ENCODE measurements around the gene SNRPE. TPM values are rescaled to one million over a fixed set of nuclear protein-coding genes. Genes with fewer than 3 reads are reported as not detected.
"Not testable (repeated sequence)": the region's sequence is repeated elsewhere in the genome, so short reads cannot be mapped to it uniquely, and the experiment has no call there.

The SNRPE gene
- 132 and 160 TPM in 2 replicates for total RNA-seq (2014; rRNA removed; shearing (Covaris generic))

- Histone ChIP-seq H3K36me3 (peaks cover 40% of the 10 kb centered on the region), H3K4me1 (replicated peaks) (peaks cover 42% of the 10 kb centered on the region), H3K27ac (peak within 1 kb of the TSS; percentile 79), H3K4me3 (peak within 1 kb of the TSS; percentile 73), H3K9me3 (replicated peaks) (no peaks in the 10 kb centered on the region), H3K27me3 (replicated peaks) (no peaks in the 10 kb centered on the region)
- DNase-seq (ENCODE audit: low read depth in 1 of 2, low spot score in 2 of 2): peak; percentile 97 to 98
These were observed at the start of gene SNRPE for GRCh38 chr1:203861379-203862184. SNRPE (plus strand) TSS chr1:203861599; CDS start chr1:203861660, 61 bp downstream.

GRCh38 chr1:203813581-203814341, 47.6 kb upstream of the SNRPE start:
- DNase-seq (ENCODE audit: low read depth in 1 of 2, low spot score in 2 of 2): no peak
- Histone ChIP-seq H3K4me1 (replicated peaks) (no peaks in the 10 kb centered on the region), H3K36me3 (peaks cover 80% of the 10 kb centered on the region), H3K9me3 (replicated peaks) (no peaks in the 10 kb centered on the region), H3K27me3 (replicated peaks) (no peaks in the 10 kb centered on the region), H3K4me3 (no peak overlapping the region), H3K27ac (no peak overlapping the region)

DNA sequence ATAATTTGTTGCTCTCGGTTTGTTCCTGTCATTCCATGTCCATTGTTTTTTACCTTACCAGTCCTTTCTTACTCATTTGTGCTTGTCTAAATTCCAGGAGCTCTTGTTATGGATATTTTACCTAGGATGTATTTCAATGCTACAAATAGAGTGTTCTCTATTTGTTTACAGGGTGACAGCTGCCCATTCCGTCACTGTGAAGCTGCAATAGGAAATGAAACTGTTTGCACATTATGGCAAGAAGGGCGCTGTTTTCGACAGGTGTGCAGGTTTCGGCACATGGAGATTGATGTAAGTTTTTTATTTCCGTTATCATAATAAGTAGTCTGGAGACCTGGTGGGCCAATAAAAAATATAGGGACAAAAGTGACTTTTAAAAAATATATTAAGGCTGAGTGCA, 43.0 kb upstream of the SNRPE start:
- Histone ChIP-seq H3K9me3 (replicated peaks) (no peaks in the 10 kb centered on the region), H3K27me3 (replicated peaks) (no peaks in the 10 kb centered on the region), H3K36me3 (peaks cover 89% of the 10 kb centered on the region), H3K27ac (no peak overlapping the region), H3K4me3 (no peak overlapping the region), H3K4me1 (replicated peaks) (no peaks in the 10 kb centered on the region)
- DNase-seq (ENCODE audit: low read depth in 1 of 2, low spot score in 2 of 2): no peak

DNA sequence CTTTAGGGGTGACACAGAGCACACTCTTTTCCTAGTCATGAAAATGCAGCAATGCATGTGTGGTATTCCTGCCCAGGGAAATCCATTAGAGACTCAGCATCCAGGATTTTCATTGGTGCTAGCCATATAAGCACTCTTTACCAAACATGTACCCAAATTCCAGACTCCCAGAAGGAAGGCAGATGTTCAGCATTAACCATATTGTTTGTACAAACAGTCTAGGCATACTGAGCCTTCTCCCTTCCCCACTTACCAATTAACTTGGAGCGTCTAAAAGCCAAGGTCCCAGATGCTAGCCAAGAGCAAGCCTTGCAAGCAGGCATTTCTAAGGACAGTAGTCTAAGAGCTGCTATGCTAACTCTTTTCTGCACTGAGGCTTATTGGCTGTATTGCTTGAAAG, 38.1 kb upstream of the SNRPE start:
- Histone ChIP-seq H3K9me3 (replicated peaks) (no peaks in the 10 kb centered on the region), H3K4me3 (no peak overlapping the region), H3K27ac (no peak overlapping the region), H3K4me1 (replicated peaks) (no peaks in the 10 kb centered on the region), H3K27me3 (replicated peaks) (no peaks in the 10 kb centered on the region), H3K36me3 (peaks cover 91% of the 10 kb centered on the region)
- no peak for DNase-seq (ENCODE audit: low read depth in 1 of 2, low spot score in 2 of 2)

DNA sequence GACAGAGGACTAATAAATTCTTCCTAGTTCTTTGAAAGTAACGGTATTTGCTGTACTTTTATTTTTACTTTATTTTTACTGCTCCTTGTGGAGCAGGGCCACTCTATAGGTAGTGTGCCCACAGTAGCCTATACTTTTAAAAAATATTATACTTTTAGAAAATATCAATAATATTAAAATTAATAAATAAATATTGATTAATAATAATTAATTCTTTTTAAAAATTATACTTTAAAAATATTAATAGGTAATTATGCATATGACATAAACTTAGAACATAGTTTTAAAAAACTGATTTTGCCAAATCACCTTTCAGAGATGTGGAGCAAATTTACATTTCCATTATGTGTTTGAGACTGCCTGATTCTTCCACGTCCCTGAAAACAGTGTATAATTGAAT, 35.2 kb upstream of the SNRPE start:
- H3K27ac ChIP-seq: no peak overlapping the region
- H3K36me3 ChIP-seq: peaks cover 90% of the 10 kb centered on the region
- H3K4me1 ChIP-seq (replicated peaks): no peaks in the 10 kb centered on the region
- DNase-seq (ENCODE audit: low read depth in 1 of 2, low spot score in 2 of 2): no peak
- H3K27me3 ChIP-seq (replicated peaks): no peaks in the 10 kb centered on the region
- H3K9me3 ChIP-seq (replicated peaks): no peaks in the 10 kb centered on the region
- no peak overlapping the region for H3K4me3 ChIP-seq

- Histone ChIP-seq H3K9me3 (replicated peaks) (no peaks in the 10 kb centered on the region), H3K27me3 (replicated peaks) (no peaks in the 10 kb centered on the region), H3K4me1 (replicated peaks) (no peaks in the 10 kb centered on the region), H3K4me3 (no peak overlapping the region), H3K36me3 (peaks cover 92% of the 10 kb centered on the region), H3K27ac (no peak overlapping the region)
- DNase-seq (ENCODE audit: low read depth in 1 of 2, low spot score in 2 of 2): no peak
These were observed 33.4 kb upstream of the SNRPE start for GRCh38 chr1:203828002-203828401.

DNA sequence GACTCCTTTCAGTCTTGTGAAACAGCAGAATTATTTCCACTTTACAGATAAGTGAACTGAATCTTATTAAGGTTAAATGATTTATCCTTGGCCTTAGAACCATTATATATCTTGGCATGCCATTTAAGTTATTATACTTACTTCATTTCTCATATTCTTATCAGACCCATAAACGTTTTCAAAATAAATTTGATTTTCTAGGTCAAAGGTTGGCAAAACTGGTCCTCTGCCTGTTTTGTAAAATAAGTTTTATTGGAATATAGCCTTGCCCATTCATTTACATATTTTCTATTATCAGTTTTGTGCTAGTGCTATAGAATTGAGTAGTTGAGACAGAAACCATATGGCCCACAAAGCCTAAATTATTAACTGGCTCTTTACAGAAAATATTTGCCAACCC, 32.9 kb upstream of the SNRPE start:
- DNase-seq (ENCODE audit: low read depth in 1 of 2, low spot score in 2 of 2): no peak
- Histone ChIP-seq H3K27ac (no peak overlapping the region), H3K4me1 (replicated peaks) (no peaks in the 10 kb centered on the region), H3K9me3 (replicated peaks) (no peaks in the 10 kb centered on the region), H3K27me3 (replicated peaks) (no peaks in the 10 kb centered on the region), H3K36me3 (peaks cover 90% of the 10 kb centered on the region), H3K4me3 (no peak overlapping the region)

GRCh38 chr1:203829247-203829646, 32.2 kb upstream of the SNRPE start:
- H3K27ac ChIP-seq; H3K9me3 ChIP-seq (replicated peaks); H3K4me3 ChIP-seq; H3K27me3 ChIP-seq (replicated peaks); H3K4me1 ChIP-seq (replicated peaks); DNase-seq (ENCODE audit: low read depth in 1 of 2, low spot score in 2 of 2): not testable (repeated sequence)
- H3K36me3 ChIP-seq: peaks cover 91% of the 10 kb centered on the region

DNA sequence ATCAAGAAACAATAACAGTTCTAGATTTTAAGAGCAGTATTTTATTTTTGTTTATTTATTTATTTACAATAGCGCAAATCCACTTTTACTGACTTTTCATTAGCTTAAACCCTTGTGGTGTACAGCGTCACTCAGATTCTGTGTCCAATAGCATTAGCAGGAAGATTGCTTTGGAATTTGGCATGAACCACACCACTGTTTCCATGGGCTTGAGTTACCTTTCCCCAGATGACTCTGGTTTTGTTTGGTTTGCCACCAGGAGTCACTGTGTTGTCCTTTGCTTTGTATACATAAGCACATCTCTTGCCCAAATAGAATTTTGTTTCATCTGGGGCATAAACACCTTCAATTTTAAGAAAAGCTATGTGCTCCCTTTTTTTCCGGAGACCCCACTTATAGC, 25.9 kb upstream of the SNRPE start:
- H3K9me3 ChIP-seq (replicated peaks): no peaks in the 10 kb centered on the region
- no peak for DNase-seq (ENCODE audit: low read depth in 1 of 2, low spot score in 2 of 2)
- no peak overlapping the region for H3K4me3 ChIP-seq
- H3K27me3 ChIP-seq (replicated peaks): no peaks in the 10 kb centered on the region
- no peak overlapping the region for H3K27ac ChIP-seq
- H3K4me1 ChIP-seq (replicated peaks): peaks cover 25% of the 10 kb centered on the region
- peaks cover 90% of the 10 kb centered on the region for H3K36me3 ChIP-seq

- Histone ChIP-seq H3K9me3 (replicated peaks) (no peaks in the 10 kb centered on the region), H3K4me1 (replicated peaks) (peaks cover 25% of the 10 kb centered on the region), H3K36me3 (peaks cover 83% of the 10 kb centered on the region), H3K4me3 (no peak overlapping the region), H3K27ac (peak overlapping the region; percentile 72), H3K27me3 (replicated peaks) (no peaks in the 10 kb centered on the region)
- peak; percentile 75 for DNase-seq (ENCODE audit: low read depth in 1 of 2, low spot score in 2 of 2)
These were observed 22.3 kb upstream of the SNRPE start for GRCh38 chr1:203839081-203839480.

DNA sequence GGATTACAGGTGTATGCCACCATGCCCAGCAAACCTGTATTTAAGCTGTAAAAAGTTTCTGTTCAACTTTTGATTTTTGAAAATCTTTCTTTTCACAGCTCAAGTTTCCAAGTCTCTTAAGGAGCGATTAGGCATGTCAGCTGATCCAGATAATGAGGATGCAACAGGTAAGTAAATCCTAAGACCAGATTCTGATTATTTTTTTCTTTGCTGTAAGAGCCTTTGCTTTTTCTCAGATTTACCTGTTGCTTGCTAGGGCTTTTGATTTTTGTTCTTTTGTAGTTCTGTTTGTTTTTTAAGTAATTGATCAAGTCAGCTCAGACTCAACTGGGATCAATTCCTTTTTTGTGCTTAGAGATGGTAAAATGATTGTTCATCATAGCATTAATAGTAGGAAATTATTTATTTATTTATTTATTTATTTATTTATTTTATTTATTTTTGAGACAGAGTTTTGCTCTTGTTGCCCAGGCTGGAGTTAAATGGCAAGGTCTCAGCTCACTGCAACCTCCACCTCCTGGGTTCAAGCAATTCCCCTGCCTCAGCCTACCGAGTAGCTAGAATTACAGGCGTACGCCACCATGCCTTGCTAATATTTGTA, 21.1 kb upstream of the SNRPE start:
- peaks cover 25% of the 10 kb centered on the region for H3K4me1 ChIP-seq (replicated peaks)

DNA sequence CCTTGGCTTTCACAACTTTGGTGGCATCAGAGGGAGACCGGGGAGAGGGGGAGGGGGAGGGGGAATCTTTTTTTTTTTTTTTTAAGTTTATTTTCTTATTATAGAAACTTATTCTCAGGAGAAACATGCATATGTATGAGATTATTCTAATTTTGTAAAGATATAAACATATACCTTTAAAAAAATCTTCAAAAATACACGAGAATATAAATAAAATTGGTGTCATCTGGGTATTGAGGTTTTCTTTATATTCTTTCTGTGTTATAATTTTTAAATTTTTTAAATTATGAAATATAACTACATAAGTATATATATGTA, 18.9 kb upstream of the SNRPE start:
- Histone ChIP-seq H3K4me3 (no peak overlapping the region), H3K36me3 (peaks cover 81% of the 10 kb centered on the region), H3K4me1 (replicated peaks) (peaks cover 25% of the 10 kb centered on the region), H3K9me3 (replicated peaks) (no peaks in the 10 kb centered on the region), H3K27ac (no peak overlapping the region), H3K27me3 (replicated peaks) (no peaks in the 10 kb centered on the region)
- no peak for DNase-seq (ENCODE audit: low read depth in 1 of 2, low spot score in 2 of 2)

More for the DNA sequence above, 21.1 kb upstream of the SNRPE start:
- H3K36me3 ChIP-seq: peaks cover 83% of the 10 kb centered on the region
- H3K27me3 ChIP-seq (replicated peaks): no peaks in the 10 kb centered on the region
- DNase-seq (ENCODE audit: low read depth in 1 of 2, low spot score in 2 of 2): no peak
- H3K27ac ChIP-seq: peak overlapping the region; percentile 72; the same call in 1 of the 2 replicates
- no peaks in the 10 kb centered on the region for H3K9me3 ChIP-seq (replicated peaks)
- H3K4me3 ChIP-seq: no peak overlapping the region

- Histone ChIP-seq H3K36me3 (peaks cover 81% of the 10 kb centered on the region), H3K27me3 (replicated peaks) (no peaks in the 10 kb centered on the region), H3K4me3 (no peak overlapping the region), H3K4me1 (replicated peaks) (peaks cover 17% of the 10 kb centered on the region), H3K9me3 (replicated peaks) (no peaks in the 10 kb centered on the region), H3K27ac (no peak overlapping the region)
- DNase-seq (ENCODE audit: low read depth in 1 of 2, low spot score in 2 of 2): no peak
These were observed 18.0 kb upstream of the SNRPE start for GRCh38 chr1:203843435-203843834.

GRCh38 chr1:203853112-203853511, 8.3 kb upstream of the SNRPE start:
- H3K4me1 ChIP-seq (replicated peaks); H3K4me3 ChIP-seq; DNase-seq (ENCODE audit: low read depth in 1 of 2, low spot score in 2 of 2); H3K27me3 ChIP-seq (replicated peaks); H3K27ac ChIP-seq; H3K9me3 ChIP-seq (replicated peaks): not testable (repeated sequence)
- peaks cover 63% of the 10 kb centered on the region for H3K36me3 ChIP-seq
